ENCODE data around the gene NDUFB10.

GRCh38 chr16:1966460-1966859 is 7.1 kb downstream of the NDUFB10 start, which contains the start of gene RNF151:
- TF ChIP-seq CTCF (IDR thresholded peaks at IDR 0.05) (no peak), POLR2A (IDR thresholded peaks at IDR 0.05) (no peak)
